ENCODE data around the gene TMPRSS11E.
"Not testable (repeated sequence)": the region's sequence is repeated elsewhere in the genome, so short reads cannot be mapped to it uniquely, and the experiment has no call there.

Gene TMPRSS11E

GRCh38 chr4:68447201-68447600 lies at the start of gene TMPRSS11E:
Gene TMPRSS11E (plus strand): TSS chr4:68447463. CDS start chr4:68447513, 50 bp downstream.
- DNase-seq: no peak

- DNase-seq: no peak
These were observed 48.0 kb upstream of the TMPRSS11E start for GRCh38 chr4:68399306-68399705.

GRCh38 chr4:68401231-68401630 lies 46.0 kb upstream of the TMPRSS11E start:
- no peak for DNase-seq

GRCh38 chr4:68404153-68404552 lies 43.1 kb upstream of the TMPRSS11E start:
- no peak for DNase-seq

- DNase-seq: not testable (repeated sequence)
These were observed 41.4 kb upstream of the TMPRSS11E start for GRCh38 chr4:68405718-68406478.

GRCh38 chr4:68406479-68406859 lies 40.8 kb upstream of the TMPRSS11E start:
- no peak for DNase-seq

- not testable (repeated sequence) for DNase-seq
These were observed 40.0 kb upstream of the TMPRSS11E start for GRCh38 chr4:68407015-68407867.

GRCh38 chr4:68407868-68408190 lies 39.4 kb upstream of the TMPRSS11E start:
- no peak for DNase-seq

- no peak for DNase-seq
These were observed 37.1 kb upstream of the TMPRSS11E start for GRCh38 chr4:68410149-68410548.

- DNase-seq: no peak
These were observed 36.6 kb upstream of the TMPRSS11E start for GRCh38 chr4:68410643-68411042.

GRCh38 chr4:68412031-68412430 lies 35.2 kb upstream of the TMPRSS11E start:
- DNase-seq: not testable (repeated sequence)

- no peak for DNase-seq
These were observed 30.7 kb upstream of the TMPRSS11E start for GRCh38 chr4:68416591-68416990.

GRCh38 chr4:68426516-68426915 lies 20.7 kb upstream of the TMPRSS11E start:
- DNase-seq: no peak

- no peak for DNase-seq
These were observed 16.9 kb upstream of the TMPRSS11E start for GRCh38 chr4:68430337-68430736.

- DNase-seq: no peak
These were observed 14.9 kb upstream of the TMPRSS11E start for GRCh38 chr4:68432320-68432719.

GRCh38 chr4:68433582-68433981 lies 13.7 kb upstream of the TMPRSS11E start:
- no peak for DNase-seq

GRCh38 chr4:68434277-68434676 lies 13.0 kb upstream of the TMPRSS11E start:
- DNase-seq: no peak

- no peak for DNase-seq
These were observed 12.4 kb upstream of the TMPRSS11E start for GRCh38 chr4:68434836-68435235.

- DNase-seq: no peak
These were observed 2.2 kb upstream of the TMPRSS11E start for GRCh38 chr4:68445111-68445510.

- no peak for DNase-seq
These were observed 4.3 kb downstream of the TMPRSS11E start for GRCh38 chr4:68451246-68452211.

- DNase-seq: no peak
These were observed 12.8 kb downstream of the TMPRSS11E start for GRCh38 chr4:68460085-68460484.

GRCh38 chr4:68461790-68462189 lies 14.5 kb downstream of the TMPRSS11E start:
- no peak for DNase-seq

- no peak for DNase-seq
These were observed 15.4 kb downstream of the TMPRSS11E start for GRCh38 chr4:68462691-68463090.
